ENCODE data around the gene IGF2BP2.
"Not testable (repeated sequence)": the region's sequence is repeated elsewhere in the genome, so short reads cannot be mapped to it uniquely, and the experiment has no call there.

Gene IGF2BP2

DNA sequence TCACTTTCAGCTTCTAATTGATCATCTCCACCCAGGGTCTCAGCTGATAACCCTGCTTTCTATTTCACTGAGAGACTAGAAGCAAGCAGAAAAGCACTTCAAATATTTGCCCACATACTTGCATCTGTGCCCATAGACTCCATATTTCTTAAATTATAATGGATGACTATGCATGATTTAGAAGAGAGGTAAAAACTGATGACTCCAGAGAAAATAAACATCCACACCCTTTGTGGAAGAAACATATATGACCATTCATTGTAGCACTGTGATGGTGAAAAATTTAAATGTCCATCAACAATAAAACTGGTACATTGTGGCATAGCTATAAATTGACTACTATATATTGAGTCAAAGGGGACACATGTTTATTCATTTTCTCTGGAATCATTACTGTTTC lies 7.1 kb upstream of the IGF2BP2 start:
- no peak for DNase-seq

DNA sequence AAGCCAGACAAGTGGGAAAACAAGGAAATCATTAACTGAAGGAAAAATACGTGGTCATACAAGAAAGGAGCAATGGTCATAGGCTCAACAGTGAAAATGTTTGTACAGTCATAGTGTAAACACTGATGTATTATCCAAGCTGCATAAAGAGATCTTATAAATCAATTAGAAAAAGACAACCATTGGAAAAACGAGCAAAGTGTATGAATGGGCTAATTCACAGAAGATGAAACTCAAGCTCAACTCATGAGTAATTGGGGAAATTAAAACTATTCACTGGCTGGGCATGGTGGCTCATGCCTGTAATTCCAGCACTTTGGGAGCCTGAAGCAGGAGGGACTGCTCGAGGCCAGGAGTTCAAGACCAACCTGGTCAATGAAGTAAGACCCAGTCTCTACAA lies 6.4 kb upstream of the IGF2BP2 start:
- DNase-seq: no peak

DNA sequence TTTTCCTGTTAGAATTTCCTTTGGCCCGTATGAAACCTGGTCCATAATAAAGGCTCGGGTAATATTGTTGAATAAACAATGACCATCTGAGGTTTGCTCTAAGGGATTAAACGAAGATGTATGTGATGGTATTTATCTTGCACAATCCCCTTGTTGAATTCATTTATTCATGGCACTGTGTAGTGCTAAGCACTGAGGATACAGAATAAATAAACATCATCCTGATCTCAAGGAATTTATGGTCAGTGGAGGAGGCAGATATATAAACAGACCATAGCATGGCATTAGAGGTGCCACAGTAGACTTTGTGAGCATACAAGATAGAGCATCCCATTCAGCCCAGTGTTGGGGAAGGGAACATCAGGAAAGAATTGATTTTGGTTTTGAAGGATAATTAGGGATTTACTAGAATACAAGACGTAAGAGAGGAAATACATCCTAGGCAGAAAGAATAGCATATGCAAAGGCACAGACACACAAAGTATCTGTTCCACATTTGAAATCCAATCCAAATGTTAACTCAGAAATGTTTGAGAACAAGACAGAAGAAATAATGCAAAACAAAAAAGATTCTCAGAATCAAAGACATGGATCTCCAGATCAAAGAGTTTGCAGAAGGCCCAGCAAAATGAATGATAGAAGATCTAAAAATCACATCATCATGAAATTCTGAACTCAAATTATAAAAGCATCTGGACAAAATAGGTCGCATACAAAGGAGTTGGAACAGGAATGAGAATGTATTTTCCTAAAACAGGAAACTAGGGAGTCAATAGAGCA lies 5.4 kb upstream of the IGF2BP2 start:
- no peak for DNase-seq

DNA sequence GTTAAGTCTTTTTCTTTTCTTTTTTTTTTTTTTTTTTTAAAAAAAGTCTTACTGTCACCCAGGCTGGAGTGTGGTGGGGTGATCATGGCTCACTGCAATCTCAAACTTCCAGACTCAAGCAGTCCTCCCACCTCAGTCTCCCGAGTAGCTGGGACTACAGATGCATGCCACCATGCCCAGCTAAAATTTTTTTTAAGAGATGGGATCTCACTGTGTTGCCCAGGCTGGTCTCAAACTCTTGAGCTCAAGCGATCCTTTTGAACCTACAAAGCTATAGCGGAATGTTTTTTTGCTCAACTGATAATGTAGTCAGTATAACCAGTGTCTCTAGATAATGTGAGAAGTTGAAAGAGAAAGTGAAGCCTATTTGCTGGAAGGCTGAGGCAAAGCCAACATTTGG lies 3.9 kb upstream of the IGF2BP2 start:
- no peak for DNase-seq

DNA sequence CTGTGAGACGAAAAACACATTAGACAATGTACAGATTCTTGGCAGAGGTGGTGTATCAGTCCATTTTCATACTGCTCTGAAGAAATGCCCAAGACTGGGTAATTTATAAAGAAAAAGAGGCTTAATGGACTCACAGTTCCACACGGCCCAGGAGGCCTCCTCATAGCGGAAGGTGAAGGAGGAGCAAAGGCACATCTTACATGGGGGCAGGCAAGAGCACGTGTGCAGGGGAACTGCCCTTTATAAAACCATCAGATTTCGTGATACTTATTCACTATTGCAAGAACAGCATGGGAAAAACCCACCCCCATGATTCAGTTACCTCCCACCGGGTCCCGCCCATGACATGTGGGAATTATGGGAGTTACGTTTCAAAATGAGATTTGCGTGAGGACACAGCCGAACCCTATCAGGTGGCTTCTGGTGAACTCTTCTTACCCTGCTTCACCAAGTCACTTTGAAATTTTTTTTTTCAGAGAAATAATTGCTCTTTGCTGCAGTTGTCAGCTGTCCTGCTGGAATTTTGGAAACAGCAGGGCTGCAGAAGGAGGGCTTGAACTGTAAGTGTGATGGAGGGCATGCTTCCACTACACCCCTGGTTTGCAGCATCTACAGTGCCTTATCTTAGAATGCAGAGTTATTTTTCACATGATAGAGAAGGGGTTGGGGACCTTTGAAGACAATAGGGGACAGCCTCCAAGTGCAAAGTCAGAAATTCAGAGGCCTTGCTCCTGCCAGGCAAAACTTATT lies 2.9 kb upstream of the IGF2BP2 start:
- no peak for DNase-seq

DNA sequence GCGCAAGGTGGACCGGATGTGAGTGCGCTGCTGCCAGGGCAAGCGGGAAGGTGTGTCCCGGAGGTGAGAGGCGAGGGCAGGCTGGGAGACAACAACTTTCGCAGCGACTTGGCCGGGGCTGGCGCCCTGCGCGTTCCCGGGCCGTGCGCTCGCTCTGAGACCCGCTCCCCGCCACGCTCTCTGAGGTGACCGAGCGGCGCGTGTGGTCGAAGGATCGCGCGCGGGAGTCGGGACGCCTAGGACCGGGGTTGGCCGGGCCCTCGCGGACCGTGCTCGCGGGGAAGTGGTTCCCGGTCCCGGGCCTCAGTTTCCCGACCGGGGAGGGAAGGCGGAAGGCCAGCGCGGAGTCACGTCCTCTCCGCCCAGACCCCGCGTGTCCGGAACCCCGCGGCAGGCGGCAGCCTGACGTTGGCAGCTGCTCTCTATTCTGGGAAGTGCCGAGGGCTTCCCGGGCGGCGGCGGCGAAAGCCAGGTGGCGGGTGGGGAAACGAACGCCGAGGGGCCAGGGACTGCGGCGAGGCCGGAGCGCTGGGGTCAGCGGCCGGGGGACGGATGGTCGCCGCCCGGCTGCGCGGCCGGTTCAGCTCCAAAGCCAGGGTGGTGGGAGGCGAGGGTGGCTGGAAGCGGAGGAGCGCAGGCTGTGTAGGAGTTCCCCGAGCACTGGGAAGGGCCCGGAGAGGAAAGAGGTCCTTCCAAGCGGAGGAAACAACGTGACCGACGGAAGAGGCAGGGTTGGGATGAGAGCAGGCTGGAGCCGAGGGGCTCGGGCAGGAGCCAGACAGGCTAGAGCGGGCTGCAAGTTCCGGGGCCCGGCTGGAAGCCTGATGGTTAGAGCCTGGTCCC lies 1.0 kb upstream of the IGF2BP2 start:
- DNase-seq: peak; percentile 6

DNA sequence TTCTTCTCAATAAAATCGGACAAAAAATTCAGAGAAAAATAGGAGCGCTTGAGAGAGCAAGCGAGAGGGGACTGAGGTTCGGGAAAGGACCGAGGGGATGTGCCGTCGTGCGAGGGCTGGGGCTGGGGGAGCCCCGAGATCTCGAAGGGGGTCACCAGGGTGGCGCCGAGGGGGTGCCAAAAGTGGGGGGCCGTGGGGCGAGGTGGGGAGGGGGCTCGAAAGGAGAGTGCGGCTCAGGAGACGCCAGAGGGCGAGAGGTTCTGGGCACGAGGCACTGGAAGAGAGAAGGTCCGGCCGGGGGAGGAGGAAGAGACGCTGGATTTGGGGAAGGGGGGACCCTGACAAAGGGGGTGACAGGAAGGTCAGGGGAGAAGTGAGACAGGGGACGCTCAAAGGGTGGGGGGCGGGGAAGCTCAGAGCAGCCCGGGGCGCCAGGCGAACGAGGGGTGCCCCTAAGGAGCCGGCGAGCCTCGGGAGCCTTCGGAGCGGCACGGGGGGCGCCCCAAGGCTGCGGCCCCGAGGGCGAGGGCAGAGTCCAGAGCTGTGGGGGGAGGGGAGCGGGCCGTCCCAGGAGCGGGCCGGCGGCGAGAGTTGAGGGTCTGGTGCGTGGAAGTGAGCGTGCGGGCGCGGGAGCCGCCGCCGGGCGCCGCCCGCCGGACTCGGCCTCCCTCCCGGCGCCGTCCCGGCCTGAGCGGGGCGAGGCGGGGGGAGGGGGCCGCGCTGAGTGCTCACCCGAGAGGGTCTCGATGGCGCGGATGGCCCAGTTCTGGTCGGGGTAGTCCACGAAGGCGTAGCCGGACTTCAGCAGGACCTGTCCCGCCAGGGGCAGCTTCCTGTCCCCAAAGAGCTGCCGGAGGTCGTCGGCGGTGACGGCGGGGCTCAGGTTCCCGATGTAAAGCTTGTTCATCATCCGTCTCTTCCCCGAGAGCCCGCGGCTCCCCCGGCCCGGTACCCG lies 514 bp downstream of the IGF2BP2 start:
- DNase-seq: no peak

DNA sequence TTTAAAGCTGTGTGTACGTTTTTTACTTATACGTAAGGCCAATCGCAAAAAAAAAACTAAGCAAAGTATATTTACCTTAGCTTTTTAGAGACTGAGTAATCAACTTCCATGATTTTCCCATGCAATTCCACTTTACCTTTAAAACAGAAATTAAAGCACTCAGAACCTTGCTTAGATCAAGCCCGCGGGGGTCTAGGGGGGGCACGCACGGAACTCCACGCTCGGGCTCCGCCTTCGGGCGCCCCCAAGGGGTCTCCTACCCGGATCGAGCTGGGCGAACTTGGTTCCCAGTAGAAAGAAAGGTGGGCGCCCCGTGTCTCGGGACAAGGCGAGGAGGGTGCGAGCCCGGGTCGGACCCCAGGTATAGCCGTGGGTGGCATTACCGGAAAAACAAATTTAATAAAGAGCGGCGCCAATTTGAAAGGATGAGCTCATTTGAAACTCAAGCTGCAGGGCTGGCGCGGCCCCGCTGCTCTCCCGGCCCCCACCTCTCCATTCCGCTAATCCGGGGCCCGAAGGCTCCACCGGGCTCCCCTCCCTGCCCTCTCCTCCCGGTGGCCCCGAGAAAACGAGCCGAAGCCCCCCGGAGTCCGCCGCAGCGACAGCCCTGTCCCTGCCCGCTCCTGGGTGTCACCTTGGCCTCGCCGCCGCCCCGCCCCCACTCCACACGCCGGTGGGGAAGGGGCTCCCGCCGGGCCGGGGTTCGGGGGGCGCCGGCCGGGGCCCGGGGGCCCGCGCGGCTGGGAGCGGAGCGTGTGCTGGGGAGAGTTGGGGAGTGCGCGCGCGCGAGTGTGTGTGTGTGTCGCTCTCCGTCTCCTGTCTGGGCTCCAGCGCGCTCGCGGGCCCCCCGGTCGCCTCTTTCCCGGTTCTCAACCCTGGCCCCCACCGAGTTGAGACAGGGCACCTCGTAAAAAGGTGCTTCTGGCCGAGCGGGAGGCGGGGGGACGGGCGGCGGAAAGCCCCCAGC lies 1.5 kb downstream of the IGF2BP2 start:
- DNase-seq: no peak

DNA sequence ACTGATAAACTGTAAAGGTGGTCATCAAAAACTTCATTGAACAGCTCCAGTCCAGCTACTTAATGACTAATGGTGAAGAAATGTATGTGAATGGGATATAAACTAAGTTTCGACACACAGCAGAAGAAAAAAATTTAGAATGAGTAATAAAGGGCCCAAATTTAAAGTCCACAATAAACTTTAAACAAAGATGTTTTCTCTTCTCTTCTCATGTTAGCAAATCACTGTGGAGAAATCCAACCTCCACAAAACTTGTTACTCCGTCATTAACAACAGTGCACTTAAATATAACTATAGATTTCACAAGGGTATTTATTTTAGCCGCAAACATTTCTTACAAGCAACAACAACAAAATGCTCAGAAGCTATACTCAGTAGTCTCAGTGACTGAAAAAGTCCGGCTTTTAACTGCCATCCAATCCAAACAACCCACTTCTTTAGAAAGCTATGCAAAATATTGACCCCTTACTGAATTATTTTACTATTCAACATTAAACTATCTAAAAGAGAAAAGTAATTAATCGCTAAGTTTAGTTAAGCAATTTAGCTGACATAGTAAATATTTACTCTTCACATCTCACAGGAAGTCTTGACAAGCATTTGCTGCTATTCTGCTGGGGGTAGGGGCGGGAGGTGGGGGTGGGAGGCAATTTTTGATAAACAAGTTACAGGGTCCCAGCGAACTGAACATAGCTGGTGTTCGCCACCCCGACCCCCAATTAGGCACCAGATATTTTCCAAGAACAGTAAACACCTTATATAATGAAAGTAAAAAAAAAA lies 2.4 kb downstream of the IGF2BP2 start:
- no peak for DNase-seq

DNA sequence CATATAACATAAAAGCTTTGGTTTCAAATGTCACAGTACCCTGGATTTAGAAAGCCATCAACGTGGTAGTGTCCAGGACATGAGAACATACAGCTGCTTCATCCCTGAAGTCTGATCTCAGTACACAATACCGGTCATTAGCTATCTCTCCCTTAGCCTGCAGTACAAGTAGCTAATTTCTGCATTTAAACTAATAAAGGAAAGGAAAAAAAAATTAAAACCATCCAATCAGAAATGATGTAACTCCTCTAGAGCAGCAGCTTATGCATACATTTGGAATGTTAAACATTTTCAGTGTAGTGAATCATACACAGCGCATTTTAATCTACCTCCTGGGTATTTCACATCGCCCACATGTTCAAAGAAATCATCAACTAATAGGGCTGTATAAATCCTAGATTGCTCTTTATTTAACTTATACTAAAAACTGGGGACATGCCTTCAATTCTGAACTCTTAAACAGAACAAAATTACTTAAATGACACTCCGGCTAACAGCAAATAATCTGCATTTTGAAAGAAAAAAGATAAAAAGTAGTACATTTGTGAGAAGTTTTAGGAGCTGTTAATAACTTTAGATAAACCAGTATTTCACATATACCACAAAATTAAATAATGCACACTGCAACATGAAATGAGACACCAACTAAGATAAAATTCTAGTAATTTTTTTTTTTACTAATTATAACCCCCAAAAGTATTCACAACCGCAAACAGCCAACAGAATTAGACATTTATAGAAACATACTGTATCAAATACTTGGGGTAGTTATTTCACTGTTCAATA lies 3.7 kb downstream of the IGF2BP2 start:
- no peak for DNase-seq

DNA sequence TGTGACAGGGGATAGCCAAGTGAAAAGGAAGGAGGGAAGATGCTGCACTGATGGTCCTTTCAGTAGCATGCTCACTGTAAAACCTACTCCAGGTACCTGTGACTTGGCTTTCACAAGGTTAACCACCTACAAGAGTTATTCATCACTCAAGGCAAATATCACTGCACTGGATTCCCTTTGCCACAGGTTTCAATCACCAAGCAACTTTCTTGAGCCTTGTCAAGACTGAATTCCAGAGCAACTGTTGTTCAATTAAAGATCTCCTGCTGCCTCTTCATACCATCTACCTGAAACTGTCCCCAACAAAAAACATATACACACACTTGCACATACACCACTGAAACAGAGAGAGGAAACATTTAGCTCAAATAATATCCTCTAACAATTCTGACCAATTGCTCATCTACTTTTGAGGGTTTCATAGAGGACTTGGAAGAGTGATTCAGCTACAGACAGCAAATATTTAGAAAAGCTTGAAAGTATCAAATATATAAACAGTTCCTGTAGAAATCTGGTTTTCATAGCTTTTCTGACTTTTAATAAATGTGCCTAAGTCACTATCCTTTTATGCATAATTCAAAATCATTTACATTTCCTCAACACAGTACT lies 6.5 kb downstream of the IGF2BP2 start:
- DNase-seq: no peak

DNA sequence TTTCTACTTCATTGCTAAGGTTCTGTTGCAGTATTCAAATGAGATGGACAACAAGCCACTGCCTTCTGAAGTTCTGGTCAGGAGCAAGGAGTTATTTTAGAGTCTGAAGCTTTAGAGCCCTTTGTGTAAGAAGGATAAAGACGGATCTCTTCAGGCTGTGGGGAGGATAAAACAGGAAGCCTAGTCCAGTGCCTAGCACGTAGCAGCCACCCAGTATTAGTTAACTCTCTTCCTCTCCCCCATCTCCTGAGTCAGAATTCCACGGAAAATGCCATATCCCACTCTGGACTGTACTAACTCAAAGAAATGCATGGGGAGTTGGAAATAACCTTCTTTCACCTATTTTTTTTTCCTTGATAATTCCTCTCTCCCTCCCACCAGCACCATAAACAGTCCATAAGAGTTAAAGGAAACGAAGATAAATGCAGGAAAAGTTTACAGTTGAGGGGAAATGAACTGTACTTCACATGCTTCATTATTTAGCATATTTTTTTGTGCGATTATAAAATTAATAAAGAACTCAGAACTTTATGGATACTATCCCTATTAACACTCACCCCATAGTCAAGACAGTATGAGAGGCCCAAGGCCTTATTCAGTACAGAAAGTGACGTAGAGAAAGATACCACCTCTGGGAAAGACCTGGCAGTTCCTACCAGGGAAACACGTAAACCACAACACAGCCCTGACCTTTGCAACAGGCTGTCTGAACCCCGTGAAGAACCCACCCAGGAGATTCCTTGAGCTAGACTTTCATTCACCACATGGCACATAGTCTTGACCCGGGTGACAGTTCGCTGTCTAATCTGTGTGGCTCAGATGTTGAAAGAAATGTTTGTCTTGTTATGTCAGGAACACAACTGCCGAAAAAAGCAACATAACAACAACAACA lies 9.2 kb downstream of the IGF2BP2 start:
- no peak for DNase-seq

DNA sequence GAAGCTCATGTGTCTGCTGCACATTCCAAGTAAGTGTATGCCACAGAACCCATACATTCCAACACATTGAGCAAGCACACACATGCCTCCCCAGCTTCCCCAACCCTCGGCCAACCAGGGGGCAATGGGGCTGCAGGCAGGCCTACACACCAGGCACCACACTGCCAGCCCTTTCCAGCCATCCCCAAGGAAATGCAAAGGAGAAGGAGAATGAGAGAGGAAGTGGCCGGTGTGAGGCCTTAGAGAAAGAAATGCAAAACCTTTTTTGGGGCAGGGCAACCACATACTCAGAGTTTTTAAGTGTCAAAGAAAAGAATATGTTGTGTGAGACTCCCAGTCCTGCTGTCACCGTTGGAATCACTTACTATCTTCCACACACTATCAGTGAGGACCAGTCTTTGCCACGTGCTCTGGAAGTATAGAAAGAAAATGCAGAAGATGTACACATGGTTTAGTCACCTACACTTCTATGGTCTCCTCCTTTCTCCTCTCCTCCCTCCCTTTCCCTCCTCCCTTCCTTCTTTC lies 11.1 kb downstream of the IGF2BP2 start:
- DNase-seq: no peak

DNA sequence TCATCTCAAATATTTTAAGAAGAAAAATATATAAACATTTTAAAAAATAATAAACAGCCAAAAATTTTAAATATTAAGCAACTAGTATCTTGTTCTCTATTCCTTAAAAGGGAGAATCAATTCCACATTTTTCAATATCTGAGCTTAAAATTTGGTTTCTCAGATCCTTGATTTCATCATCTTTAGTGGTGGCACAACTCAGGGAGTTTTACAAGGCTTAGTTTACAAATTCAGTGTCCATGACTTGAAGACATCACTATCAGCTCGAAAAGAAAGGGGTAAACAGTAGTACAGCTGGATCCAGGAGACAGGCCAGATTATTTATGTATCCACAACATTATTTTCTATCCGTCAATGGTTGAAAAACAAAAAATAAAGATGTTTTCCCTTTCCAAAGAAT lies 11.6 kb downstream of the IGF2BP2 start:
- DNase-seq: no peak

DNA sequence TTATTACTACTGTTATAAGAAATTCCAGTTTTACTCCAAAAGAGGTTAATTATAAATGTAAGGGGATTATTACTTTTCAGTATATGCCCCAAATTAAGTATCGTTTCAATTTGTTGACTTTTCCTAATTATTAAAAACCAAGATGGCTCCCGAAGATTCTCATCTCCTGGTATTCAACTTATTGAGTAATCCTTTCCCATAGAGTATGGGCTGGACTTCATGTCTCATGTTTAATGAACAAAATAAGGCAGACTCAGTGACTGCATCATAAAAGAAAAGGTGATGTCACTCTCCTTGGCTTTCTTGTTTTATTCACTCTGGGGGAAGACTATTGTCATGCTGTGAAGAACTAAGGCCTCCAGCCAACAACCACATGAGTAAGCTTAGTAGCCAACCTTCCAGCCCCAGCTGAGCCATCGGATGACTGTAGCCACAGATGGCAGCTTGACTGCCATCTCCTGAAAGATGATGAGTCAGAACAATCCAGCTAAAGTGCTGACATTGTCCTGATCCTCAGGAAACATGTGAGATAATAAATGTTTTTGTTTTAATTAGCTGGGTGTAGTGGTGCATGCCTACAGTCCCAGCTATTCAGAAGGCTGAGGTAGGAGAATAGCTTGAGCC lies 17.3 kb downstream of the IGF2BP2 start:
- DNase-seq: no peak

DNA sequence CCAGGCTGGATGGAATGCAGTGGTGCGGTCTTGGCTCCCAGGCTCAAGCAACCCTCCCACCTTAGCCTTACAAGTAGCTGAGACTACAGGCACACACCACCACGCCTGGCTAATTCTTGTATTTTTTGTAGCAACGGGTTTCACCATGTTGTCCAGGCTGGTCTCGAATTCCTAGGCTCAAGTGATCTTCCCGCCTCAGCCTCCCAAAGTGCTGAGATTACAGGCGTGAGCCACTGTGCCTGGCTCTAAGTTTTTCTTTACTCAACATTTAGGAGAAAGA lies 26.1 kb downstream of the IGF2BP2 start:
- DNase-seq: not testable (repeated sequence)

Data from CD4-positive, alpha-beta T cell treated with Interleukin-4 for 4 hours (primary cell).